NCI-H1048 (cell line): Measurements from ENCODE around the gene CPEB2.

ENCODE experiments used
- DNase-seq: peaks from one replicate; lab custom pipeline; 2025; lab: John Stamatoyannopoulos, UW

The CPEB2 gene

GRCh38 chr4:15010038-15010585 is 7.8 kb downstream of the CPEB2 start:
- no peak for DNase-seq

GRCh38 chr4:15011166-15011565 is 8.9 kb downstream of the CPEB2 start:
- no peak for DNase-seq

GRCh38 chr4:15012017-15012788 is 9.9 kb downstream of the CPEB2 start:
- no peak for DNase-seq

GRCh38 chr4:15013585-15013984 is 11.3 kb downstream of the CPEB2 start:
- no peak for DNase-seq

GRCh38 chr4:15015170-15015569 is 12.9 kb downstream of the CPEB2 start:
- no peak for DNase-seq

- DNase-seq = no peak
These were observed 16.1 kb downstream of the CPEB2 start for GRCh38 chr4:15018361-15018760.

- no peak for DNase-seq
These were observed 18.4 kb downstream of the CPEB2 start for GRCh38 chr4:15020502-15021286.

GRCh38 chr4:15021311-15021710 is 19.0 kb downstream of the CPEB2 start:
- no peak for DNase-seq

- DNase-seq = no peak
These were observed 19.7 kb downstream of the CPEB2 start for GRCh38 chr4:15021946-15022345.

- DNase-seq = no peak
These were observed 22.1 kb downstream of the CPEB2 start for GRCh38 chr4:15024386-15024785.

- no peak for DNase-seq
These were observed 23.4 kb downstream of the CPEB2 start for GRCh38 chr4:15025693-15026092.

- no peak for DNase-seq
These were observed 25.7 kb downstream of the CPEB2 start for GRCh38 chr4:15027921-15028435.

GRCh38 chr4:15031197-15031596 is 28.9 kb downstream of the CPEB2 start:
- no peak for DNase-seq

- DNase-seq = no peak
These were observed 29.9 kb downstream of the CPEB2 start for GRCh38 chr4:15031993-15032675.

GRCh38 chr4:15034071-15034764 is 31.9 kb downstream of the CPEB2 start:
- no peak for DNase-seq

GRCh38 chr4:15035159-15035558 is 32.9 kb downstream of the CPEB2 start:
- no peak for DNase-seq

GRCh38 chr4:15037923-15038541 is 35.8 kb downstream of the CPEB2 start:
- no peak for DNase-seq

GRCh38 chr4:15040916-15041463 is 38.7 kb downstream of the CPEB2 start:
- no peak for DNase-seq

- DNase-seq = no peak
These were observed 40.4 kb downstream of the CPEB2 start for GRCh38 chr4:15042529-15043167.

- DNase-seq = no peak
These were observed 40.9 kb downstream of the CPEB2 start for GRCh38 chr4:15043226-15043625.
